ENCODE measurements around the gene ZMYM5.

DNA sequence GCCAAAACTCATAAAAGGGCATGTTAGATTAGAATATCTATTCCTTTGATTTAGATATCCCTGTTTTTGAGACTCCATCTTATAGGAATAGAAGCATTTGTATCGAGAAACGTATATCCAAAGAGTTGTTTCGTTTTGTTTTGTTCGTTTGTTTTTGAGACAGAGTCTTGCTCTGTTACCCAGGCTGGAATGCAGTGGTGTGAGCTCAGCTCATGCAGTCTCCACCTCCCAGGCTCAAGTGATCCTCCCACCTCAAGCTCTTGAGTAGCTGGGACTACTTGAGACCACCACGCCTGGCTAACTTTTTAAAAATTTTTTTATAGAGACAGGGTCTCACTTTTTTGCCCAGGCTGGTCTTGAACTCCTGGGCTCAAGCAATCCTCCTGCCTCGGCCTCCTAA is 26.6 kb upstream of the ZMYM5 start:
- TF ChIP-seq, protein P1, sequence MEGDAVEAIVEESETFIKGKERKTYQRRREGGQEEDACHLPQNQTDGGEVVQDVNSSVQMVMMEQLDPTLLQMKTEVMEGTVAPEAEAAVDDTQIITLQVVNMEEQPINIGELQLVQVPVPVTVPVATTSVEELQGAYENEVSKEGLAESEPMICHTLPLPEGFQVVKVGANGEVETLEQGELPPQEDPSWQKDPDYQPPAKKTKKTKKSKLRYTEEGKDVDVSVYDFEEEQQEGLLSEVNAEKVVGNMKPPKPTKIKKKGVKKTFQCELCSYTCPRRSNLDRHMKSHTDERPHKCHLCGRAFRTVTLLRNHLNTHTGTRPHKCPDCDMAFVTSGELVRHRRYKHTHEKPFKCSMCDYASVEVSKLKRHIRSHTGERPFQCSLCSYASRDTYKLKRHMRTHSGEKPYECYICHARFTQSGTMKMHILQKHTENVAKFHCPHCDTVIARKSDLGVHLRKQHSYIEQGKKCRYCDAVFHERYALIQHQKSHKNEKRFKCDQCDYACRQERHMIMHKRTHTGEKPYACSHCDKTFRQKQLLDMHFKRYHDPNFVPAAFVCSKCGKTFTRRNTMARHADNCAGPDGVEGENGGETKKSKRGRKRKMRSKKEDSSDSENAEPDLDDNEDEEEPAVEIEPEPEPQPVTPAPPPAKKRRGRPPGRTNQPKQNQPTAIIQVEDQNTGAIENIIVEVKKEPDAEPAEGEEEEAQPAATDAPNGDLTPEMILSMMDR (IDR thresholded peaks at IDR 0.05) = no peak
- TF ChIP-seq POLR2A (IDR thresholded peaks at IDR 0.05) (no peak), POLR2AphosphoS5 (IDR thresholded peaks at IDR 0.05) (no peak)
